Measurements from ENCODE around the gene RCC2.
A peak's percentile ranks its signal among the peaks of the same experiment; 100 is the strongest.
"Not testable (repeated sequence)": the region's sequence is repeated elsewhere in the genome, so short reads cannot be mapped to it uniquely, and the experiment has no call there.

The RCC2 gene

GRCh38 chr1:17460219-17460618 is 20.7 kb upstream of the RCC2 start:
- Histone ChIP-seq H3K27ac (ENCODE audit: extremely low read depth, low read depth, low read length) (no peak overlapping the region), H3K36me3 (ENCODE audit: control insufficient read depth in 2 of 2, insufficient read depth in 1 of 2, low read length in 2 of 2) (no peaks in the 10 kb centered on the region), H3K9me3 (ENCODE audit: control insufficient read depth, insufficient read depth, low read depth, low read length) (no peaks in the 10 kb centered on the region), H3K4me3 (ENCODE audit: low read depth, low read length) (no peak overlapping the region), H3K4me1 (ENCODE audit: control insufficient read depth, insufficient read depth, low read length) (no peaks in the 10 kb centered on the region)
- ChIA-PET CTCF (interaction anchor here (0.6 kb wide), 1 partner anchor 385 kb away, joined by 3 read pairs; no protein-coding TSS in a partner anchor), POLR2A (no interaction called here)
- no peak for TF ChIP-seq SCRT2 (tag by site-specific recombination; IDR thresholded peaks at IDR 0.05)

GRCh38 chr1:17458794-17459193 is 19.3 kb upstream of the RCC2 start:
- CTCF ChIA-PET, result no interaction called here
- TF ChIP-seq ZNF16 (tag by site-specific recombination; IDR thresholded peaks at IDR 0.05; ENCODE audit: low read depth), result no peak
- peak; percentile 92 for TF ChIP-seq ZFP3 (tag by site-specific recombination; IDR thresholded peaks at IDR 0.05; ENCODE audit: low read depth)

GRCh38 chr1:17452686-17453085 is 13.2 kb upstream of the RCC2 start:
- POLR2A ChIA-PET, result interaction anchor here (1.0 kb wide), 1 partner anchor 15 kb away, joined by 3 read pairs; no protein-coding TSS in a partner anchor
- H3K4me1 ChIP-seq (ENCODE audit: control insufficient read depth, insufficient read depth, low read length), result no peaks in the 10 kb centered on the region
- H3K4me3 ChIP-seq (ENCODE audit: low read depth, low read length), result no peak overlapping the region
- H3K36me3 ChIP-seq (ENCODE audit: control insufficient read depth in 2 of 2, insufficient read depth in 1 of 2, low read length in 2 of 2), result no peaks in the 10 kb centered on the region
- TF ChIP-seq ZNF623 (tag by site-specific recombination; IDR thresholded peaks at IDR 0.05), result no peak
- no peak for TF ChIP-seq ZNF10 (tag by site-specific recombination; IDR thresholded peaks at IDR 0.05)
- no peak for TF ChIP-seq ZBTB49 (tag by site-specific recombination; IDR thresholded peaks at IDR 0.05; ENCODE audit: low read depth)
- TF ChIP-seq ZNF629 (tag by site-specific recombination; IDR thresholded peaks at IDR 0.05), result no peak
- no peak overlapping the region for H3K27ac ChIP-seq (ENCODE audit: extremely low read depth, low read depth, low read length)
- H3K9me3 ChIP-seq (ENCODE audit: control insufficient read depth, insufficient read depth, low read depth, low read length), result no peaks in the 10 kb centered on the region
- CTCF ChIA-PET, result interaction anchor here (0.7 to 0.8 kb wide), 2 partner anchors 12 to 849 kb away, joined by 3 to 6 read pairs; no protein-coding TSS in a partner anchor

More at GRCh38 chr1:17458794-17459193, 19.3 kb upstream of the RCC2 start:
- Histone ChIP-seq H3K9me3 (ENCODE audit: control insufficient read depth, insufficient read depth, low read depth, low read length) (no peaks in the 10 kb centered on the region), H3K4me3 (ENCODE audit: low read depth, low read length) (no peak overlapping the region), H3K27ac (ENCODE audit: extremely low read depth, low read depth, low read length) (no peak overlapping the region), H3K36me3 (ENCODE audit: control insufficient read depth in 2 of 2, insufficient read depth in 1 of 2, low read length in 2 of 2) (no peaks in the 10 kb centered on the region), H3K4me1 (ENCODE audit: control insufficient read depth, insufficient read depth, low read length) (no peaks in the 10 kb centered on the region)
- POLR2A ChIA-PET, result no interaction called here

GRCh38 chr1:17452203-17452602 is 12.7 kb upstream of the RCC2 start:
- ChIA-PET CTCF (interaction anchor here (0.6 to 0.7 kb wide), 4 partner anchors 23 to 778 kb away, joined by 3 to 4 read pairs (median 3); no protein-coding TSS in a partner anchor), POLR2A (interaction anchor here (1.0 kb wide), 1 partner anchor 15 kb away, joined by 3 read pairs; no protein-coding TSS in a partner anchor)
- not testable (repeated sequence) for H3K4me1 ChIP-seq (ENCODE audit: control insufficient read depth, insufficient read depth, low read length); H3K27ac ChIP-seq (ENCODE audit: extremely low read depth, low read depth, low read length); H3K4me3 ChIP-seq (ENCODE audit: low read depth, low read length); H3K9me3 ChIP-seq (ENCODE audit: control insufficient read depth, insufficient read depth, low read depth, low read length); H3K36me3 ChIP-seq (ENCODE audit: control insufficient read depth in 2 of 2, insufficient read depth in 1 of 2, low read length in 2 of 2)

- POLR2A ChIA-PET, result no interaction called here
- Histone ChIP-seq H3K4me1 (ENCODE audit: control insufficient read depth, insufficient read depth, low read length) (no peaks in the 10 kb centered on the region), H3K4me3 (ENCODE audit: low read depth, low read length) (no peak overlapping the region), H3K27ac (ENCODE audit: extremely low read depth, low read depth, low read length) (no peak overlapping the region), H3K36me3 (ENCODE audit: control insufficient read depth in 2 of 2, insufficient read depth in 1 of 2, low read length in 2 of 2) (no peaks in the 10 kb centered on the region), H3K9me3 (ENCODE audit: control insufficient read depth, insufficient read depth, low read depth, low read length) (no peaks in the 10 kb centered on the region)
- CTCF ChIA-PET, result interaction anchor here (0.6 to 0.7 kb wide), 4 partner anchors 23 to 779 kb away, joined by 3 to 4 read pairs (median 3); no protein-coding TSS in a partner anchor
- TF ChIP-seq ZNF146 (tag by site-specific recombination; IDR thresholded peaks at IDR 0.05), result no peak
- no peak for TF ChIP-seq ZNF350 (tag by site-specific recombination; IDR thresholded peaks at IDR 0.05)
- TF ChIP-seq MEIS1 (CRISPR knock-in tag; IDR thresholded peaks at IDR 0.05; ENCODE audit: borderline replicate concordance), result no peak
- no peak for TF ChIP-seq SP2 (tag by site-specific recombination; IDR thresholded peaks at IDR 0.05)
- TF ChIP-seq PRDM1 (tag by site-specific recombination; IDR thresholded peaks at IDR 0.05), result no peak
- TF ChIP-seq IKZF3 (tag by site-specific recombination; IDR thresholded peaks at IDR 0.05), result no peak
- no peak for TF ChIP-seq ZIC2 (tag by site-specific recombination; IDR thresholded peaks at IDR 0.05)
- TF ChIP-seq HOXA7 (CRISPR knock-in tag; IDR thresholded peaks at IDR 0.05; ENCODE audit: borderline replicate concordance), result no peak
- TF ChIP-seq KLF9 (tag by site-specific recombination; IDR thresholded peaks at IDR 0.05; ENCODE audit: low read depth), result no peak
- TF ChIP-seq KLF17 (tag by site-specific recombination; IDR thresholded peaks at IDR 0.05), result no peak
- TF ChIP-seq ZBTB49 (tag by site-specific recombination; IDR thresholded peaks at IDR 0.05; ENCODE audit: low read depth), result no peak
Observed at GRCh38 chr1:17451731-17452130, 12.3 kb upstream of the RCC2 start.

Measured in HEK293 (cell line).